Measurements from ENCODE around the gene PLXNA4. TPM values are rescaled to one million over a fixed set of nuclear protein-coding genes. Genes with fewer than 3 reads are reported as not detected.

The PLXNA4 gene
- total RNA-seq, 1 experiment from 2014 or later: 0.10 TPM

DNA sequence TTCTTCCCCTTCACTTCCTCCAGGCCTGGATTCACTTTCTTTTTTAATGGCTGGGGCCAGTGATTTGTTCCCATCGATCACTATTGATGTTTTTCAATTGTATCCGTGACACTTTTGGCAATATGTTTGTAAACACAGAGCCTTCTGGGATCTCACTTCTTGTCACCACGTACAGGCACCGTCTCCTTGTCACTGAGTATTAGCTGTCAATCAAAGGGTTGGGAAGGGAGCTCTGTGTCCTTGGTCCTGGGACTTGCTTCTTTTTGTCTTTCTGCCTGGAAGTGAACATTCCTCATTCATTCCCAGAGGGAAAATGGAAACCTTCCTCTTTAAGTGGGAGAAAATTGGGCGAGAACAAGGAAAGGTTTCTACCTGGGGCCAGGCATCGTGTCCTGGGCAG, 157.4 kb downstream of the PLXNA4 start:
- Histone ChIP-seq H3K4me1 (ENCODE audit: control insufficient read depth, insufficient read depth, low read length) (no peaks in the 10 kb centered on the region), H3K9me3 (ENCODE audit: control insufficient read depth, insufficient read depth, low read depth, low read length) (no peaks in the 10 kb centered on the region), H3K4me3 (ENCODE audit: low read depth in 2 of 2, low read length in 2 of 2) (no peak overlapping the region), H3K27ac (ENCODE audit: low read length) (no peak overlapping the region), H3K36me3 (ENCODE audit: control insufficient read depth, insufficient read depth, low read length) (no peaks in the 10 kb centered on the region), H3K27me3 (ENCODE audit: control insufficient read depth, insufficient read depth, low read length) (peaks cover 2% of the 10 kb centered on the region; the same call in 1 of the 2 replicates)
- ATAC-seq (no peak), DNase-seq (ENCODE audit: low read depth, low spot score) (no peak)
- in situ Hi-C loops (cut with HindIII; ENCODE audit: low pct_unique_long_range_greater_than_20kb, low sequenced_read_pairs) (no loop called here), intact Hi-C loops (cut with micrococcal nuclease; ENCODE audit: unreplicated experiment) (no loop called here)
- CTCF ChIA-PET: no interaction called here
- POLR2A ChIA-PET: no interaction called here
- no TSS peak for BruUV-seq (replicated peaks)
- TF ChIP-seq, protein P1, sequence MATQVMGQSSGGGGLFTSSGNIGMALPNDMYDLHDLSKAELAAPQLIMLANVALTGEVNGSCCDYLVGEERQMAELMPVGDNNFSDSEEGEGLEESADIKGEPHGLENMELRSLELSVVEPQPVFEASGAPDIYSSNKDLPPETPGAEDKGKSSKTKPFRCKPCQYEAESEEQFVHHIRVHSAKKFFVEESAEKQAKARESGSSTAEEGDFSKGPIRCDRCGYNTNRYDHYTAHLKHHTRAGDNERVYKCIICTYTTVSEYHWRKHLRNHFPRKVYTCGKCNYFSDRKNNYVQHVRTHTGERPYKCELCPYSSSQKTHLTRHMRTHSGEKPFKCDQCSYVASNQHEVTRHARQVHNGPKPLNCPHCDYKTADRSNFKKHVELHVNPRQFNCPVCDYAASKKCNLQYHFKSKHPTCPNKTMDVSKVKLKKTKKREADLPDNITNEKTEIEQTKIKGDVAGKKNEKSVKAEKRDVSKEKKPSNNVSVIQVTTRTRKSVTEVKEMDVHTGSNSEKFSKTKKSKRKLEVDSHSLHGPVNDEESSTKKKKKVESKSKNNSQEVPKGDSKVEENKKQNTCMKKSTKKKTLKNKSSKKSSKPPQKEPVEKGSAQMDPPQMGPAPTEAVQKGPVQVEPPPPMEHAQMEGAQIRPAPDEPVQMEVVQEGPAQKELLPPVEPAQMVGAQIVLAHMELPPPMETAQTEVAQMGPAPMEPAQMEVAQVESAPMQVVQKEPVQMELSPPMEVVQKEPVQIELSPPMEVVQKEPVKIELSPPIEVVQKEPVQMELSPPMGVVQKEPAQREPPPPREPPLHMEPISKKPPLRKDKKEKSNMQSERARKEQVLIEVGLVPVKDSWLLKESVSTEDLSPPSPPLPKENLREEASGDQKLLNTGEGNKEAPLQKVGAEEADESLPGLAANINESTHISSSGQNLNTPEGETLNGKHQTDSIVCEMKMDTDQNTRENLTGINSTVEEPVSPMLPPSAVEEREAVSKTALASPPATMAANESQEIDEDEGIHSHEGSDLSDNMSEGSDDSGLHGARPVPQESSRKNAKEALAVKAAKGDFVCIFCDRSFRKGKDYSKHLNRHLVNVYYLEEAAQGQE (IDR thresholded peaks at IDR 0.05; ENCODE audit: insufficient read depth in 1 of 2, low read depth in 2 of 2, low read length in 1 of 2): no peak
- TF ChIP-seq, protein P2, sequence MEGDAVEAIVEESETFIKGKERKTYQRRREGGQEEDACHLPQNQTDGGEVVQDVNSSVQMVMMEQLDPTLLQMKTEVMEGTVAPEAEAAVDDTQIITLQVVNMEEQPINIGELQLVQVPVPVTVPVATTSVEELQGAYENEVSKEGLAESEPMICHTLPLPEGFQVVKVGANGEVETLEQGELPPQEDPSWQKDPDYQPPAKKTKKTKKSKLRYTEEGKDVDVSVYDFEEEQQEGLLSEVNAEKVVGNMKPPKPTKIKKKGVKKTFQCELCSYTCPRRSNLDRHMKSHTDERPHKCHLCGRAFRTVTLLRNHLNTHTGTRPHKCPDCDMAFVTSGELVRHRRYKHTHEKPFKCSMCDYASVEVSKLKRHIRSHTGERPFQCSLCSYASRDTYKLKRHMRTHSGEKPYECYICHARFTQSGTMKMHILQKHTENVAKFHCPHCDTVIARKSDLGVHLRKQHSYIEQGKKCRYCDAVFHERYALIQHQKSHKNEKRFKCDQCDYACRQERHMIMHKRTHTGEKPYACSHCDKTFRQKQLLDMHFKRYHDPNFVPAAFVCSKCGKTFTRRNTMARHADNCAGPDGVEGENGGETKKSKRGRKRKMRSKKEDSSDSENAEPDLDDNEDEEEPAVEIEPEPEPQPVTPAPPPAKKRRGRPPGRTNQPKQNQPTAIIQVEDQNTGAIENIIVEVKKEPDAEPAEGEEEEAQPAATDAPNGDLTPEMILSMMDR (IDR thresholded peaks at IDR 0.05): no peak
- TF ChIP-seq POLR2AphosphoS5 (IDR thresholded peaks at IDR 0.05; ENCODE audit: low read depth, low read length): no peak
- no peak for TF ChIP-seq SIN3A (IDR thresholded peaks at IDR 0.05; ENCODE audit: borderline replicate concordance, insufficient read depth, low read depth, low read length)
- TF ChIP-seq TCF7L2 (IDR thresholded peaks at IDR 0.05; ENCODE audit: low read depth, low read length): no peak

DNA sequence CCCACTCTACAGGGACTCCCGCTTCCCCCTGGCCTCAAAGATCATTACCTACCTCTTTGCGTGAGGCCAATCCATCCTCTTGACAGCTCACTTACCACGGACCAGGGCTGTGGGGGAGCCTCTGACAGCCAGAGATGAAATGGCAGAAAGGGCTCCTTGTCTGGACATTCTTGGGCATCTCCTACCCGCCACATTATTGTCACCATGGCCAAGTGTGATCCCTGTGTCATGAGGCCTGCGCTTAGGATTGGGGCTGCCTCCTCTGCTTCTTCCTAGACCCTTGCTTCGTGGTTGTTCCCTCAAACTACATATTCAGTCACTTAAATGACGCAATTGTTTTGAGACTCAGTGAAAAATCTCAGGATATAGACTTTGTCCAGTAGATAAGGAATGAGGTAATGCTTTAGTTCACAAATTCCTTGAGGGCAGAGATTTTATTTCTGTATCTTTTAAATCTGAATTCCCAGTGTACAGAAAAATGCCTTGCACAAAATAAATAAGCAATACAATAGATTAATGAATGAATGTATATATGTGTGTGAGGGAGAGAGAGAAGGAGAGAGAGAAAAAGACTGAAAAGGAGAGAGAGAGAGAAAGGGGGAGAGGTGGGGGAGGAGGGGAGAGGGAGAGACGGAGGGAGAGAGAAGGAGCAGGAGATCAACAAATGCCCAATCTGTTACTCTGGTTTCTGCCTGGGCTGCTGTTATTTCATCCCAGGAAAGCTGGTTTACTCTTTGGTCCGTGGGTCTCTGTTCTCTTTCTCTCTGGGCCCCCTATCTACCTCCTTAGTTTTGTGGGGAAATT, 159.0 kb downstream of the PLXNA4 start:
- in situ Hi-C loops (cut with HindIII; ENCODE audit: low pct_unique_long_range_greater_than_20kb, low sequenced_read_pairs): no loop called here
- H3K4me3 ChIP-seq (ENCODE audit: low read depth in 2 of 2, low read length in 2 of 2): no peak overlapping the region

More for the DNA sequence above, 159.0 kb downstream of the PLXNA4 start:
- TF ChIP-seq TCF7L2 (IDR thresholded peaks at IDR 0.05; ENCODE audit: low read depth, low read length): no peak
- no peak for TF ChIP-seq SIN3A (IDR thresholded peaks at IDR 0.05; ENCODE audit: borderline replicate concordance, insufficient read depth, low read depth, low read length)
- TF ChIP-seq POLR2AphosphoS5 (IDR thresholded peaks at IDR 0.05; ENCODE audit: low read depth, low read length): no peak
- TF ChIP-seq, protein P2 (IDR thresholded peaks at IDR 0.05): no peak
- TF ChIP-seq, protein P1 (IDR thresholded peaks at IDR 0.05; ENCODE audit: insufficient read depth in 1 of 2, low read depth in 2 of 2, low read length in 1 of 2): no peak
- CTCF ChIA-PET: no interaction called here
- Histone ChIP-seq H3K9me3 (ENCODE audit: control insufficient read depth, insufficient read depth, low read depth, low read length) (no peaks in the 10 kb centered on the region), H3K36me3 (ENCODE audit: control insufficient read depth, insufficient read depth, low read length) (no peaks in the 10 kb centered on the region), H3K27me3 (ENCODE audit: control insufficient read depth, insufficient read depth, low read length) (peaks cover 4% of the 10 kb centered on the region; the same call in 1 of the 2 replicates), H3K27ac (ENCODE audit: low read length) (no peak overlapping the region), H3K4me1 (ENCODE audit: control insufficient read depth, insufficient read depth, low read length) (no peaks in the 10 kb centered on the region)
- DNase-seq (ENCODE audit: low read depth, low spot score) (no peak), ATAC-seq (no peak)
- no TSS peak for BruUV-seq (replicated peaks)
- intact Hi-C loops (cut with micrococcal nuclease; ENCODE audit: unreplicated experiment): no loop called here
- POLR2A ChIA-PET: no interaction called here

All from Panc1 (cell line).